Jurkat, Clone E6-1 (cell line): ENCODE measurements around the gene ABCB11. TPM values are rescaled to one million over a fixed set of nuclear protein-coding genes. Genes with fewer than 3 reads are reported as not detected.
"Not testable (repeated sequence)": the region's sequence is repeated elsewhere in the genome, so short reads cannot be mapped to it uniquely, and the experiment has no call there.

Source experiments
- DNase-seq: peaks from one replicate; pipeline ENCODE4 v3.0.0-alpha.2; 2011; ENCODE audit warnings: low read depth, low spot score
- H3K4me3 ChIP-seq: 2 replicates; pipeline ENCODE4 v1.5.1; 2011; ENCODE audit warnings: mild to moderate bottlenecking, low read length, control low read depth, moderate library complexity
- polyA plus RNA-seq: library from polyadenylated mRNA; unstranded; fragments of >200 nt; gene quantifications from one replicate; pipeline ENCODE4 v1.2.1, GENCODE V29; 2012; ENCODE audit warnings: missing spikeins; ENCODE audit not compliant: insufficient read length, insufficient read depth

The ABCB11 gene
- not detected for polyA plus RNA-seq

DNA sequence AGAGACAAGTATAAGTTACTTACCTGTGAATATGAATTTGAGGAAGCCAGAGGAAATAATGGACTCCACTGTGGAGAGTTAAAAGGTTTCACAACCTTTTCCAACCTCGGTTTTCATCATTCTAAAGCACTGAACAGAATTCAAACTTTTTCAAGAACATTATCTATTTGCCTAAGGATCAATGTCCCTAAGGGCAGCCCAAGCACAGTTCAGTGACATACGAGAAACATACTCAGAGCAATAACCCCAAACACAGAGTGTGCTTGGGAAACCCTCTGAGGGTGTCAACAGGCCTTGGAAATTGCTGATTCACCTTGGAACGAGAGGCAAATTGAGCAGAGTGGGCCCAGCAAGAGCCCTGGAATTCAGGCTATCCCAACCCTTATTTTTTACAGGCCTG is at the start of gene ABCB11:
TSS of gene ABCB11 (minus strand) at position 123 of the 400 bp plus-strand sequence. CDS start 13,199 bp downstream, outside the sequence.
- no peak within 1 kb of the TSS for H3K4me3 ChIP-seq
- DNase-seq = no peak

DNA sequence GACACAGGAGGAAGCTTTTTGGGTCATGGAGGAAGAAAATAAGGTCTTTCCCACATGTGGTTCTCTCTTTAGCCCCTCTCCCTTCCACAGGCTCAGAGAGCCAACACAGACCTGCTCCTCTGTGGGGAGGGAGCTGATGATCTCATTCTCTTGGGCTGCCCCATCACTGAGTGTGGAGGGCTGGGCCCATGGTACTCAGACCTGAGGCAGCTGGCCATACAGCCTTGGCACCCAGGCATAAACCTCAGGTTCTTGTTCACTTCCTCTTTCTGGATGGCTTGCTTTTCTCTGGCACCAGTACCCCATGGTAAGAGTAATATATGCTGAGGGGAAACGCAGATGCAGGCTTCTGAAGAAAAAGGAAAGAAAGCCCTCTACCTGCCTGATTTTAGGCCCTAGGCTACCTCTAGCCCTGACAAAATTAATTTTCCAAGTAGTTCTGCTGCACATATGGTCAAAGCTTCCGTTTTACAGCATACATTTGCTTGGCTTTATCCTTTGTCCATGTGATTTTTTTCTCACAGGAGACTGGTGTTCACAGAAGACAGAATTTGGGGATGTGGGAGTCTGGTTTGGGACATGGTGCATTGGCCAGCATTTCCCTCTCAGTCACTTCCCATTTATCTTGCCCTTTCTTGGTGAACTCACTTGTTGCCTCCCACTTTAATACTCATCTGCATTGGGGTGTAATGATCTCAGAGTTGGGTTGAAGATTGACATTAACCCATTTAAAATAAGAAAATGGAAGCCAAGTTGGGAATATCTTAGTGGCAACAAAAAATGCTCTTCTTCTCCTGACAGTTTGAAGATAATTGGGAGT is 49.3 kb upstream of the ABCB11 start:
- H3K4me3 ChIP-seq = no peak overlapping the region
- DNase-seq = no peak

DNA sequence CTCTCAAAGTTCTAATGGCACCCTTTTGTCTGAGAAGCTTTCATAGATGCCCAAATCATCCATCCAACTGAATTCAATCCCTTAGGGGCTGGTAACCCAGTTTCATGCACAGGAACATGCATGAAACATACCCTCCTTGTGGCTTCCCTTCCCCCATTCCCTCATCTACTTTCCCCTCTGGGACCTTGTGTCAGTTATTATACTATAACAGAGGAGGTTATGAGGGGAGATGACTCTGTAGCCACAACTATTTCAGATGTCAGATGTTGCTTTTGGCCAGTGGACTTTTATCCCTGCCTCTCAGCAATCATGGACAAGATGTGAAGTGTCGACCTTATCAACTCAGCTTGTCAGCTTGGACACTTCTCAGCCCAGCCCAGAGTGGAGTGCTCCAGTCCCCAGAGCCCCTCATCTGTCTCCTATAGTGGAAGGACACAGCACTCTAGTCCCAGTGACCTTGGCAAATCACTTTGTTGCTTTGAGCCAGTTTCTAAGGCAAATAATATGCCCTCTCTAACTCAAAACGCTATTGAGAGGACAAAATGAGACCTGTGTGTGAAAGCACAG is 46.6 kb upstream of the ABCB11 start:
- DNase-seq = no peak
- H3K4me3 ChIP-seq = no peak overlapping the region

DNA sequence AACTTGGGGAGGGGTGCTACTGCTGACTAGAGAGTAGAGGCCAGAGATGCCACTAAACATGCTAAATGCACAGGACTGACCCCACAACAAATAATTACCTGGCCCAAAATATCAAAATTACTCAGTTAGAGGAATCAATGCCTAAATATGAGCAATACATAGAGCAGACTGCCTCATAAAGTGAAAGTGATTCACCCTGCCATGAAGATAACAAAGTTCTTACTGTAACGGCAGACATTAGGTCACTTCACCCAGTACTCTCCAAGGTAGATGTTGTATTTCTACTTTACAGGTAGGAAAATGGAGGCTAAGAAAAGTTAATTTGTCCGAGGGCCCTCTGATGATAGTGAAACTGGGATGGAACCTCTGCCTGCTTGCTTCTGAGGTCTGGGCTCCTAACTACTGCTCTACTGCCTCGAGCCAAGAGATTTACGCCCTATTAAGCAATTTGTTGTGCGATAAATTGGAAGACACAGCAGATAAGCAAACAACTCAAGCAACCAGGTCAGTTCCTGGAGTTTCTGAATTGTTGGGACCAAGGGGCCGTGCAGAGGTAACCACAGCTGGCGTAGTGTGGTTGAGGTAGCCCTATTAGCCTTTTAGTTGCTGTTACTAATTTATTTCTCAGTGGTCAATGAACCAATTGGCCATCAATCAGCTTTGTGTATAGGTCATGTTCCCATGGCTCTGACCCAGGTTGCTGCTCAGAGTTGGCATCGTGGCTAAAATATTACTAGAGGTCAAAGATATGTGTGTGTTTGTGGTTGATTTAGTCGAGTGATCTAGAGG is 43.0 kb upstream of the ABCB11 start:
- no peak for DNase-seq

DNA sequence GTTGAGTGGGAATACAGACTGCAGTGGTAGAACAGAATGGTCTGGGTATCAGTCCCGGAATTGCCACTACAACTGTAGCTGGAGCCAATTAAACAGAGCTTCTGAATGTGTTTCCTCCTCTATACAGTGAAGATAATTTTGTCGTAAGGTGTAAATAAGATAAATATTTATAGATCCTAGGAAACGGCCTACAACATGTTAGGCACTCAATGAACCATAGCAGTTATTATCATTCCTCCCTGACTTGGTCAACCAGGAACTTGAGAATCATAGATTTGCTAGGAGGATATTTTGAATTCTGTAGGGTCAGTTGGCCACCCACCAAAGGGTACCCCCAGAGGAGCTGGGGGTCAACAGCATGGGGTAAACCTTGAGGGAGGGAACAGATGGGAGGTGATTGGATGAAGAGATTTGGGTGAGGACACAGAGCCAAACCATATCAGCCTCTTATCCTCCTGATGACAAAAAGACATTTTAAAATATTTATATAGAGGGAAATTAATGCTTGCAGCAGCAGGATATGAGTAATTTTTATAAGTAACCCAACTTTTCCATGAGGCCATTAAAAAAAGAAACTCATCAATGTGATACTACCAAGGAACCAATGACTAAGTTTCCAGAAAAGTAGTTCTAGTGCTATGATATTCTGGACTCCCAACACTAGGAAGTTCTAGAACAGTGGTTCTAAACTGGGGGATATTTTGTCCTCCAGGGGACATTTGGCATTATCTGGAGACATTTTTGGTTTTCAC is 42.3 kb upstream of the ABCB11 start:
- no peak overlapping the region for H3K4me3 ChIP-seq
- no peak for DNase-seq

More for the DNA sequence above, 43.0 kb upstream of the ABCB11 start:
- H3K4me3 ChIP-seq = no peak overlapping the region

DNA sequence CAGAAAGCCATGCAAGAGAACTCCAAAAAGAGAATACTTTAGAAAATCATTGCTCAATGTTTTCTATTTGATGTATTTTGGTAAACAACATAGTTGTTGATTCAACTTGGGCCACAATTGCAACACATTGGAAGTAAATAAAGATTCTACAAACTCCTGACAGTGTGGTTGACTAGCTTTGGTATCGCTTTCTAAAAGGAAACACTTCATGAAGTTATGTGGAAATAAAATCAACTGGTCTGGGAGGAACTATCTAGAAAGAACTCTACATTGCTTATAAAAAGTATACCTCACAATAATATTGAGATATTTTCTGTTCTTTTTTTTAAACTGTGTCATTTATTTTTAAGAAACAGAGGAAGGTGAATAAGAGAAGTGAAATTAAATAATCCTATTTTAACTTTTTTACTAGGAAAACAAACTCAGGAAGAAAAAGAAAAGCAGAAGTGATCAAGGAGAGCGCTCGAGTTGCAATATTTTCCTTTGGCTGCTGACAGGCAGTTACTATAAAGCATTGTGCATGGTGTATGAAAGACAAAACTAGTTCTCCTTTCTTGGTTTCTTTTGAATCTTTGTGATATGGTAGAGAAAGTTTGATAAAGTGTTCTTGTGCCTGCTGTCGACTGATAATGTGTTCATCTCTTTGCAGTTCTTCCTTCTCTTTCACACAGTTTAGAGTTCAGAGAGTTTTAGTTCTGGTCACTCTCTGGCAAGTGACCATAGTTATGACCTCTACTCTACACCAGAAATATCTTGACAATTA is 41.2 kb upstream of the ABCB11 start:
- no peak for DNase-seq
- no peak overlapping the region for H3K4me3 ChIP-seq

DNA sequence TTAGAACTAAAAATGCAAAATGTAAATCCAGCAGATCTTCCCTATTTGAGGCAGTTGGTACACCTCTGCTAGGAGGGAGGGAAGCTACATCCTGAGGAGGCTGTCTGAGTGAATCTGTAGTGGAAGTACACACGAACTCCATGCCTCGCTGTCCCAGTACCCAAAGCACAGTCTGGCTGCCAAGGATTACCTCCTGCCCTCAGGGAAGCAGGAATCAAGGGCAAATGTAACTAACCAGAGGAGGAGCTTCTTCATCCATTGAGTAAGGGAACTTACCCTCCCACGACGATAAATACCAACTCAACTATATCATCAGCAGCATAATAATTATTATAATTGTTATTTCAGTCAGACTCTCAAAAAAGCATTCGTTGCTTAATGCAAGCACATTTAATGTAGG is 40.3 kb upstream of the ABCB11 start:
- no peak overlapping the region for H3K4me3 ChIP-seq
- no peak for DNase-seq

DNA sequence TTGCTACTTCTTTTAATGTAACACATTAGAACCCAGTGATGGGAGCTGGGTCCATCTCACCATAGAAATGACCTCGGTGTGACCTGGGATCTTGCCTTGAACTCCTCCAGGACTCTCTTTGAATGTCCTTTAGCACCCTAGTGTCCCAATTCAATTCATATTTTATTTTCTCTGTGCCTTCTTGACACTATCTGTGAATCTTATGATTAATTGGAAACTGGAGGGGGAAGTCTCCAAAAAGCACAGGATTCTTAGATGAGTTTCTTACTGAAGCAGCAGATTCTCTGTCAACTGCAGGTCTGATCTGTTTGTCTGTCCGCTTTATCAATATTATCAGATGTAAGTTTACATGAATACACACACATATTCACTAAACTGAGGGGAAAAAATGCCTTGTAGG is 38.7 kb upstream of the ABCB11 start:
- no peak overlapping the region for H3K4me3 ChIP-seq
- DNase-seq = no peak

DNA sequence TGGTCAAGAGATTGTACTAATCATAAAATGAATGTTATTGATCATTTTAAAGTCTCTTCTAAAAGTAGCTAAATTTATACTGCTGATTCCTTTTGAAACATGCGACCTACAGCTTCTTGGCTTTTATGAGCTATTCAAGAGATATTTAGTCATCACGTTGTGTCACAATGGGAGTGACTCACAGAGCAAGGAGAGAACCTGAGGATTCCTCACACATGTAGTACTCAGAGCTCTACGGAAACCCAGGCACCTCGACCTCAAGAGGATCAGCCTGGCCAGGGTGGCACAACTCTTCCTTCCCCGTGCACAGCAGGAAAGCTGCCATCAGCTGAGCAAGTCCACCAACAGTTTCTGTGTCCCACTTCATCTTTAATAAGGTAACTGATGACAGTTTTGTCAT is 38.2 kb upstream of the ABCB11 start, which contains the start of gene DHRS9:
TSS of gene DHRS9 (plus strand) at position 223 of the 400 bp plus-strand sequence. CDS start 12,019 bp downstream, outside the sequence.
- no peak within 1 kb of the TSS for H3K4me3 ChIP-seq
- no peak for DNase-seq

DNA sequence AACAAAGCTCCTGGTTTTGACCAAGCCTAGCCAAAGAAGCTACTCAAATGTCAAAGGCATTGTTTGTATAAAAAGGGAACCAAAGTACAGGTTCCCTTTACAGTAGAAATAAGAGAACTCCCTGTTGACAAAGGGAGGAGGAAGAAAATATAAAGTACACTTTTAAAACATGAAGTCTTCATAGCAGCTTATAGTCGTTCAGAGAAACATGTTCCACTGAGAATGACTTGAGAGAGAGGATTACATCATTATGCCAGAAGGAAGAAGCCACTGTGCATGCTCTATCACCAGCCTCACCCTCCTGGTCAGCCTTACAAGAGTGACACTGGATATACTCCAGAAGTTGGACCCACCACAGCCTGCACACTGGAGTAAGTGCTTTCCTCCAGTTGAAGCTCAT is 35.8 kb upstream of the ABCB11 start:
- no peak overlapping the region for H3K4me3 ChIP-seq
- no peak for DNase-seq

DNA sequence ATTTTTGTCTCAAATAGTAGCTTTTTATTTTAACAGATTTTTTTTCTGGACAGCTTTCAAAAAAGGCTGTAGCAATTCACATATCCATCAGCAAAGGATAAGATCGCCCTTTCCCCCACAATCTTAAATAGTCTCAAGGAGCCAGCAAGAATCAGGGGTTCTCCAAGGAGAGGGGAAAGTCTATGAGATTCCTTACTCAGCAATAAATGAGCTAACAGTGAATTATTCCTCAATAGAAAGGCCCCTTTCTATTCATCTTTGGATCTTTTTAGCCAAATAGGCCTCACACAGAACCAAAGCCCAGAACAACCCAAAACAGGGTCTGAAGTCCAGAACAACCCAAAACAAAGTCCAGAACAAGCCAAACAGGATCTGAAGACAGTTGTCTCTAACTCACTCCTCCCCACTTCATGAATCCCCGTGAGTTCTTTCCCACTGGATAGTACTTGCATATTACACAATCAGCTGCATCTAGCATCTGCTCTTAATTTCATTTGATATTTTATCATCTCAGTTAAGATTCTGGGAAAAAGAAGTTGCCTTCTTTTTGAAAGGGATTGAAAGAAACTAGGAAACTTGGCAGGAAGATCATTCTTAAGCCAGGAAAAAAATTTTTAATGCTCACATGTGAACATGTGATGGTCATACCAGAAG is 34.9 kb upstream of the ABCB11 start:
- H3K4me3 ChIP-seq = no peak overlapping the region
- no peak for DNase-seq

DNA sequence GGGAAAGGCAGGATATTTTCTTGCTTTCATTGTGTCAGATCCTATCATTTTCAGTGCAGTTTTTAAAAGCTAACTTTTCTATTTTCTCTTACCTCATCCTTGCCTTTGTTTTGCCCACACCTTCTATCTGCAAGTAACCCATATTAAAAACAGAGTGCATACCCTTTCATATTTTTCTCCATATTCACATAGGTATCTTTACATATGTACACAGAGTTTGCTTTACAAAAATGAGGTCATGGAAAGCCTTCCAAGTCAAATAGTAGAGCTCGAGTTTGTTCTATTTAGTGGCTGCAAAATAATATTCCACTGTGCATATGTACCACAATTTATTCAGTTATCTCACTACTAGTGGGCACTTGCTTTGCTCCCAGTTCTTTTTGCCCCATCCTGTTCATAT is 34.3 kb upstream of the ABCB11 start:
- H3K4me3 ChIP-seq = no peak overlapping the region
- DNase-seq = no peak

DNA sequence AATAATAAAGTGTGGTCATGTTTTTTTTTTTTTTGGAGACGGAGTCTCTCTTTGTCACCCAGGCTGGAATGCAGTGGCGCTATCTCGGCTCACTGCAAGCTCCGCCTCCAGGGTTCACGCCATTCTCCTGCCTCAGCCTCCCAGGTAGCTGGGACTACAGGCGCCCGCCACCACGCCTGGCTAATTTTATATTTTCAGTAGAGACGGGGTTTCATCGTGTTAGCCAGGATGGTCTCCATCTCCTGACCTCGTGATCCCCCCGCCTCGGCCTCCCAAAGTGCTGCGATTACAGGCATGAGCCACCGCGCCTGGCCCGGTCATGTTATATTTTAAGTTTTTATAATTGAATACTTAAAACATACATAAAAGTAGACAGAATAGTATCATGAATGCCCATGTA is 33.1 kb upstream of the ABCB11 start:
- not testable (repeated sequence) for H3K4me3 ChIP-seq, DNase-seq

DNA sequence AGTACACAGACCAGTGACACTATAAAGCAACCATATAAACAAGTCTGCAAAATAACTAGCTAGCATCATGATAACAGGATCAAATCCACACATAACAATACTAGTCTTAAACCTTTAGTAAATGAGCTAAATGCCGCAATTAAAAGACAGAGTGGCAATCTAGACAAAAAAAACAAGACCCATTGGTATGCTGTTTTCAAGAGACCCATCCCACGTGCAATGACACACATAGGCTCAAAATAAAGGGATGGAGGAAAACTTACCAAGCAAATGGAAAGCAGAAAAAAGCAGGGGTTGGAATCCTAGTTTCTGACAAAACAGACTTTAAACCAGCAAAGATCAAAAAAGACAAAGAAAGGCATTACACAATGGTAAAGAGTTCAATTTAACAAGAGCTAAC is 23.5 kb upstream of the ABCB11 start:
- not testable (repeated sequence) for H3K4me3 ChIP-seq, DNase-seq

DNA sequence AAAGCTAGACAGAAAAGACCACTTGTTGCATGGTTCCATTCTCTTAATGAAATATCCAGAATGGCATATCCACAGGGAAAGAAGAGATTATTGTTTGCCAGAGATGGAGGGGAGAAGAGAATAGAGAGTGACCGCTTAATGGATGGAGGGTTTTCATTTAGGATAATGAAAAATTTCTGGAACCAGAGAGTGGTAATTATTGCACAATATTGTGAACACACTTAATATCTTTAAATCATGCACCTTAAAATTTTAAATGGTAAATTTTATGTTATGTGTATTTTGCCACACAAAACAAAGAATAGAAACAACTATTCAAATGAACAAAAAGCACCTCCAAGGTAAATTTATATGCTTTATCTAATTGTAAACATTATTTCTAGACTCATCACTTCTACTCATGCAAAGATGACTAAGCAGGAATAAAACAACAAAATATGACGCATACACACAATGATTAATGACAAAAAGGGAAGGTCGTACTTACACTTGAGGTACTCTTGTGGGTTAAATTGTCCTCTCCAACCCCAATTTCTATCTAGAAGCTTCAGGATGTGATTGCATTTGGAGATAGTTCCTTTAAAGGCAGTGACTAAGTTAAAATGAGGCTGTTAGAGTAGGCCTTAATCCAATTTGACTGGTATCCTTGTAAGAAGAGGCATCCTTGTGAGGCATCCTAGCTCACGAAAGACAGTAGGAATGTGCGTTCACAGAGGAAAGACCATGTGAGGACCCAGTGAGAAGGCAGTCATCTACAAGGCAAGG is 19.5 kb upstream of the ABCB11 start:
- no peak for DNase-seq
- H3K4me3 ChIP-seq = no peak overlapping the region

DNA sequence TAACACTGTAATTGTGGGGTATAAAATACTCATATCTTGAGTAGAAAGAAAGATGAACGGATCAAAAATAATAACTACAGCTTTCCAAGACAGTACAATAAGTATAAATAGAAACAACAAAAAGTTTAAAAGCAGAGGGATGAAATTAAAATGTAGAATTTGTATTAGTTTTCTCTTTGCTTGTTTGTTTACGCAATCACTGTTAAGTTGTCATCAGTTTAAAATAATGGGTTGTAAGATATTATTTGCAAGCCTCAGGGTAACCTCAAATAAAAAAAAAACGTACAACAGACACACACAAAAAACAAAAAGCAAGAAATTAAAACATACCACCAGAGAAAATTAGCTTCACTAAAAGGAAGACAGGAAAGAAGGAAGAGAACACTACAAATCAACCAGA is 18.0 kb upstream of the ABCB11 start:
- no peak overlapping the region for H3K4me3 ChIP-seq
- no peak for DNase-seq
